HG03439 (cell line): ENCODE results near the gene LY6G6C.

ENCODE experiments used
- ATAC-seq: cut with Tn5 transposase; IDR thresholded peaks from one replicate; pipeline ENCODE4 v1.9.1; 2021; ENCODE audit warnings: mild to moderate bottlenecking, moderate library complexity; ENCODE audit not compliant: unreplicated experiment

Gene LY6G6C

GRCh38 chr6:31742894-31743293 lies 21.3 kb upstream of the LY6G6C start:
- no peak for ATAC-seq

DNA sequence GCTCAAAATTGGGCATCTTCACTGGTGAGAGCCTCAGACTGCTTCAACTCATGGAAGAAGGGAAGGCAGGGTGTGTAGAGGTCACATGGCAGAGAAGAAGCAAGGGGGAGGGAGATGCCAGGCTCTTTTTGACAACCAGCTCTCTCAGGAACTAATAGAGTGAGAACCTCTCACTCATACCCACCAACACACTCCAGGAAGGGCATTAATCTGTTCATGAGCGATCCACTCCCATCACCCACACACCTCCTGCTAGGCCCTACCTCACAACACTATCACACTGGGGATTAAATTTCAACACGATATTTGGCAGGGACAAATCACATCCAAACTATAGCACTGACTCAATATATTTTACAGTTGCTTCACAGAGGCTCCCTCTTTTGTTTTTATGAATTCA lies 20.3 kb upstream of the LY6G6C start:
- ATAC-seq: no peak

GRCh38 chr6:31740397-31741223 lies 19.1 kb upstream of the LY6G6C start:
- no peak for ATAC-seq

- peak; percentile 77 for ATAC-seq
Observed at GRCh38 chr6:31739639-31740396, 18.3 kb upstream of the LY6G6C start, which contains the start of gene MSH5. Gene MSH5 (plus strand): TSS chr6:31740005. CDS start chr6:31740467, 462 bp downstream.

DNA sequence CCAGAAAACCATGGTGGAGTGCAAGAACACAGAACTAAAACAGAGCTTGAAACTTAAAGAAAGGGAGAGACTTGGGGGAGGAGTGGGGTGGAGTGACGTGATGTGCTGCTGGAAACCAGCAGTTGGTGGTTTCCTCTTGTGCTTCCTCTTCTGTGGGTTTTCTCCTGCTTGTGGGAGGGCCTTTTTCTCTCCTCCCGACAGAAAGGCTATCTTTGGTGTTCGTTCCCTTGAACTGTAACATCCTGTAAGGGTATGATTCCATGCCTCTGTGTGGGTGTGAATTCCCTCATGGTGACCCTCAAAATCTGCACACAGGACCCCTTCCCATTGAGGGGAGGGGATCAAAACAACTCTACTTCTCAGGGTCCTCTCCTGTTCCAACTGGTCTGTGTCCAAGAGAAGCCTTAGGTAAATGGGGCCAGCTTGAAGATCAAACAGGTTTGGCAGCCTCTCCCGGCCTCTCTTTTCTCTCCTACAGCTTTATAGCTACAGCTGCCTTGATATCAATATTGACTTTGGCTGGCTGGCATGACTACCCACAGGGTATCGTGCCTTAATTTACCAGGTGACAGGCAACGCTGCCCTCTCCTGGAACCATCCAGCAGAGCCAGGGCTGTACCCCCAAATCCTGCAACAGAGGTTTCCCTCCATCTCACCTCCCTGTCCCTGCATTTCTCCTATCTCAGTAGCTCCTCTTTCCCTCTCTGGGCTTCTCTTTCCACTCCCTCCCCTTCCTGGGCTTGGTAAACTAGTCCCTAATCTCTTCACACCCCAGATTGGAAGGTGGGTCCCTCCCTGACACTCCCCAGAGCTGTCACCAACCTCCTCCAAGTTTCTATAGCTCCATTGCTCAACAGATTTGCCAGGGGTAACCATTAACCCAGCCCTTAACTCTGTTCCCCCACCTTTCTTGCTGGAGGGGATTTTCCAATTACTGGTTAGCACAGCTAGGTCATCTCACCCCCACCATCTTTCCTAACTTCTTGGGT lies 16.7 kb upstream of the LY6G6C start:
- no peak for ATAC-seq

GRCh38 chr6:31737315-31737990 lies 15.9 kb upstream of the LY6G6C start:
- ATAC-seq: no peak

DNA sequence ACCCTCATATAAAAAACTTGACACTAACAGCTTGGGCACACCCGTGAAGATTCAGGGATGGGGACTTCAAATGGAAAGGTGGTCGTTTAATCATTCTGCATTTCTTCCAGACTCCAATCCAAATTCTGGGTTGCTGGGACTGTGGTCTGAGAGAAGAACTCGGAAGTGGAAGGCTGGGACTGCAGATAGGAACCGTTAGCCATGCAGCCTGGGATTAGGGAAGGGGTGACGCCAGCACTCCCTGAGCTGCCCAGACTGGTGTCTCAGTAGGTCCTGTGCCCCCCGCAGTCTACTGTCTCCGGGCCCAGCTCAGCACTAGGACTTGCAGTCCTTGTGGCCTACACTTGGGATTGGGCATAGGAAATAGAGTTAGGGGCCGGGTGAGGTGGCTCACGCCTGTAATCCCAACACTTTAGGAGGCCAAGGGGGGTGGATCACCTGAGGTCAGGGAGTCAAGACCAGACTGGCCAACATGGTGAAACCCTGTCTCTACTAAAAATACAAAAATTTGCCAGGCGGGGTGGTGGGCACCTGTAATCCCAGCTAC lies 15.3 kb upstream of the LY6G6C start:
- no peak for ATAC-seq

GRCh38 chr6:31736021-31736767 lies 14.6 kb upstream of the LY6G6C start, which contains the start of gene CLIC1:
Gene CLIC1 (minus strand): TSS chr6:31736530. CDS start chr6:31736300, 230 bp downstream.
- ATAC-seq: no peak

GRCh38 chr6:31734821-31735406 lies 13.4 kb upstream of the LY6G6C start:
- no peak for ATAC-seq

GRCh38 chr6:31734247-31734820 lies 12.8 kb upstream of the LY6G6C start:
- no peak for ATAC-seq

GRCh38 chr6:31733734-31734133 lies 12.2 kb upstream of the LY6G6C start:
- no peak for ATAC-seq

- ATAC-seq: no peak
Observed at GRCh38 chr6:31732029-31732428, 10.5 kb upstream of the LY6G6C start.

GRCh38 chr6:31730631-31731086 lies 9.1 kb upstream of the LY6G6C start:
- no peak for ATAC-seq

GRCh38 chr6:31729979-31730630 lies 8.6 kb upstream of the LY6G6C start:
- no peak for ATAC-seq

- ATAC-seq: no peak
Observed at GRCh38 chr6:31729515-31729978, 8.0 kb upstream of the LY6G6C start.

- no peak for ATAC-seq
Observed at GRCh38 chr6:31728767-31729514, 7.4 kb upstream of the LY6G6C start, which contains the start of gene DDAH2. Gene DDAH2 (minus strand): TSS chr6:31729299. CDS start chr6:31729161, 138 bp downstream.
